ENCODE data around the gene RNF224.

- TF ChIP-seq, protein P1, sequence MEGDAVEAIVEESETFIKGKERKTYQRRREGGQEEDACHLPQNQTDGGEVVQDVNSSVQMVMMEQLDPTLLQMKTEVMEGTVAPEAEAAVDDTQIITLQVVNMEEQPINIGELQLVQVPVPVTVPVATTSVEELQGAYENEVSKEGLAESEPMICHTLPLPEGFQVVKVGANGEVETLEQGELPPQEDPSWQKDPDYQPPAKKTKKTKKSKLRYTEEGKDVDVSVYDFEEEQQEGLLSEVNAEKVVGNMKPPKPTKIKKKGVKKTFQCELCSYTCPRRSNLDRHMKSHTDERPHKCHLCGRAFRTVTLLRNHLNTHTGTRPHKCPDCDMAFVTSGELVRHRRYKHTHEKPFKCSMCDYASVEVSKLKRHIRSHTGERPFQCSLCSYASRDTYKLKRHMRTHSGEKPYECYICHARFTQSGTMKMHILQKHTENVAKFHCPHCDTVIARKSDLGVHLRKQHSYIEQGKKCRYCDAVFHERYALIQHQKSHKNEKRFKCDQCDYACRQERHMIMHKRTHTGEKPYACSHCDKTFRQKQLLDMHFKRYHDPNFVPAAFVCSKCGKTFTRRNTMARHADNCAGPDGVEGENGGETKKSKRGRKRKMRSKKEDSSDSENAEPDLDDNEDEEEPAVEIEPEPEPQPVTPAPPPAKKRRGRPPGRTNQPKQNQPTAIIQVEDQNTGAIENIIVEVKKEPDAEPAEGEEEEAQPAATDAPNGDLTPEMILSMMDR (IDR thresholded peaks at IDR 0.05; ENCODE audit: borderline replicate concordance, extremely low read depth, low read length, poor library complexity, severe bottlenecking): no peak
- TF ChIP-seq EZH2 (IDR thresholded peaks at IDR 0.05; ENCODE audit: borderline replicate concordance, low read depth, low read length, severe bottlenecking): no peak
These were observed 27.7 kb upstream of the RNF224 start for GRCh38 chr9:137199411-137200121.

All from DND-41 (cell line).